K562 (cell line): ENCODE measurements around the gene ANAPC5.

Experiments
- EZH2 ChIP-seq: IDR thresholded peaks from 2 replicates; pipeline ENCODE4 v1.6.1; 2012; ENCODE audit warnings: low read depth, mild to moderate bottlenecking, inconsistent platforms, low read length, borderline replicate concordance
- FOSL1 ChIP-seq: fragments of 200-800 bp; sonication (Bioruptor generic); conservative IDR thresholded peaks from 2 replicates; pipeline ENCODE4 v1.6.1; 2016; ENCODE audit warnings: missing genetic modification characterization, missing compliant biosample characterization
- GTF2F1 ChIP-seq: IDR thresholded peaks from 2 replicates; pipeline ENCODE4 v1.6.1; 2011; ENCODE audit warnings: low read depth, low read length, improper control_type of control experiment
- MEIS2 ChIP-seq: fragments of 450-650 bp; IDR thresholded peaks from 2 replicates; pipeline ENCODE4 v1.6.1; 2014; ENCODE audit warnings: mild to moderate bottlenecking; ENCODE audit not compliant: partially characterized antibody
- PRDM10 ChIP-seq: fragments of 450-650 bp; IDR thresholded peaks from 2 replicates; pipeline ENCODE4 v1.6.1; 2018; ENCODE audit not compliant: partially characterized antibody
- RAD21 ChIP-seq, 2 experiments: fragments of 250-450 bp in 1 of 2; fragments of 450-650 bp in 1 of 2; sonication (Bioruptor Pico) in 1 of 2; formaldehyde crosslinking in 1 of 2; IDR thresholded peaks in 1 of 2; conservative IDR thresholded peaks in 1 of 2; 2 replicates each; pipeline versions ENCODE4 v1.4.0 to v1.8.0; 2020 to 2022; ENCODE audit warnings: mild to moderate bottlenecking in 2 of 2, moderate library complexity in 1 of 2
- SETDB1 ChIP-seq: IDR thresholded peaks from one replicate; pipeline ENCODE4 v1.6.1; 2012; ENCODE audit warnings: low read length, control low read depth, inconsistent platforms
- SMC3 ChIP-seq: conservative IDR thresholded peaks from 2 replicates; pipeline ENCODE4 v1.6.1; 2011; ENCODE audit warnings: low read depth, low read length, improper control_type of control experiment; ENCODE audit not compliant: insufficient read depth
- SNIP1 ChIP-seq: fragments of 450-650 bp; IDR thresholded peaks from 2 replicates; pipeline ENCODE4 v1.7.1; 2017; ENCODE audit warnings: low read depth, mild to moderate bottlenecking
- TBL1XR1 ChIP-seq, 2 experiments: IDR thresholded peaks; 2 replicates each; pipeline ENCODE4 v1.6.1; 2012; ENCODE audit warnings: improper control_type of control experiment in 2 of 2, low read length in 2 of 2, mild to moderate bottlenecking in 1 of 2
- ZNF239 ChIP-seq: fragments of 250-450 bp; sonication (Bioruptor Pico); IDR thresholded peaks from 2 replicates; pipeline ENCODE4 v1.4.0; 2020; ENCODE audit warnings: mild to moderate bottlenecking
- ZNF274 ChIP-seq: IDR thresholded peaks from 2 replicates; pipeline ENCODE4 v1.6.1; 2011; ENCODE audit warnings: low read depth, mild to moderate bottlenecking, low read length, moderate library complexity, borderline replicate concordance
- TF ChIP-seq, protein P1 (sequence below), 3 experiments: IDR thresholded peaks in 2 of 3; conservative IDR thresholded peaks in 1 of 3; 2 replicates each; pipeline ENCODE4 v1.5.1; 2011 to 2012; ENCODE audit warnings: low read length in 3 of 3, mild to moderate bottlenecking in 3 of 3, control low read depth in 2 of 3, improper control_type of control experiment in 1 of 3, inconsistent platforms in 1 of 3, low read depth in 1 of 3, mixed read lengths in 1 of 3, moderate library complexity in 1 of 3; ENCODE audit not compliant: insufficient read depth in 2 of 3

- TF ChIP-seq FOSL1 (tag) (no peak), MEIS2 (no peak), ZNF274 (no peak), SNIP1 (no peak), GTF2F1 (no peak), EZH2 (no peak), SETDB1 (no peak), TBL1XR1 (IDR thresholded peaks at IDR 0.05; ENCODE audit: low read length in 2 of 2) (no peak), ZNF239 (CRISPR knock-in tag) (no peak), RAD21 (CRISPR knock-in tag; conservative IDR thresholded peaks at IDR 0.05 in 1 of 2, IDR thresholded peaks at IDR 0.05 in 1 of 2) (no peak), SMC3 (no peak), PRDM10 (no peak)
- TF ChIP-seq, protein P1, sequence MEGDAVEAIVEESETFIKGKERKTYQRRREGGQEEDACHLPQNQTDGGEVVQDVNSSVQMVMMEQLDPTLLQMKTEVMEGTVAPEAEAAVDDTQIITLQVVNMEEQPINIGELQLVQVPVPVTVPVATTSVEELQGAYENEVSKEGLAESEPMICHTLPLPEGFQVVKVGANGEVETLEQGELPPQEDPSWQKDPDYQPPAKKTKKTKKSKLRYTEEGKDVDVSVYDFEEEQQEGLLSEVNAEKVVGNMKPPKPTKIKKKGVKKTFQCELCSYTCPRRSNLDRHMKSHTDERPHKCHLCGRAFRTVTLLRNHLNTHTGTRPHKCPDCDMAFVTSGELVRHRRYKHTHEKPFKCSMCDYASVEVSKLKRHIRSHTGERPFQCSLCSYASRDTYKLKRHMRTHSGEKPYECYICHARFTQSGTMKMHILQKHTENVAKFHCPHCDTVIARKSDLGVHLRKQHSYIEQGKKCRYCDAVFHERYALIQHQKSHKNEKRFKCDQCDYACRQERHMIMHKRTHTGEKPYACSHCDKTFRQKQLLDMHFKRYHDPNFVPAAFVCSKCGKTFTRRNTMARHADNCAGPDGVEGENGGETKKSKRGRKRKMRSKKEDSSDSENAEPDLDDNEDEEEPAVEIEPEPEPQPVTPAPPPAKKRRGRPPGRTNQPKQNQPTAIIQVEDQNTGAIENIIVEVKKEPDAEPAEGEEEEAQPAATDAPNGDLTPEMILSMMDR (IDR thresholded peaks at IDR 0.05 in 2 of 3, conservative IDR thresholded peaks at IDR 0.05 in 1 of 3; ENCODE audit: insufficient read depth in 2 of 3, low read depth in 1 of 3, low read length in 3 of 3) = no peak
Observed at GRCh38 chr12:121366063-121366459, 13.8 kb upstream of the ANAPC5 start.
